ENCODE data around the gene NR2C2. TPM values are rescaled to one million over a fixed set of nuclear protein-coding genes. Genes with fewer than 3 reads are reported as not detected.
A peak's percentile ranks its signal among the peaks of the same experiment; 100 is the strongest.

The NR2C2 gene
- total RNA-seq, 1 donor from 2014 or later: 15.0 TPM

GRCh38 chr3:14925729-14926591, 21.4 kb upstream of the NR2C2 start:
- H3K36me3 ChIP-seq (ENCODE audit: control insufficient read depth, insufficient read depth, low read length): no peaks in the 10 kb centered on the region
- H3K4me3 ChIP-seq (ENCODE audit: low read depth, low read length): no peak overlapping the region
- DNase-seq (ENCODE audit: low read depth) (peak; percentile 67), FAIRE-seq (no peak)
- TF ChIP-seq CTCF (IDR thresholded peaks at IDR 0.05; ENCODE audit: insufficient read depth, low read length, severe bottlenecking): peak; percentile 86
- no peaks in the 10 kb centered on the region for H3K27me3 ChIP-seq (ENCODE audit: control insufficient read depth, insufficient read depth, low read length)

- FAIRE-seq: no peak
- no peak for TF ChIP-seq CTCF (IDR thresholded peaks at IDR 0.05; ENCODE audit: insufficient read depth, low read length, severe bottlenecking)
- Histone ChIP-seq H3K27me3 (ENCODE audit: control insufficient read depth, insufficient read depth, low read length) (no peaks in the 10 kb centered on the region), H3K36me3 (ENCODE audit: control insufficient read depth, insufficient read depth, low read length) (no peaks in the 10 kb centered on the region), H3K4me3 (ENCODE audit: low read depth, low read length) (no peak overlapping the region)
- no peak for DNase-seq (ENCODE audit: low read depth)
Observed at GRCh38 chr3:14926592-14926991, 20.8 kb upstream of the NR2C2 start.

GRCh38 chr3:14927308-14927707, 20.1 kb upstream of the NR2C2 start:
- no peak for DNase-seq (ENCODE audit: low read depth)
- no peak for TF ChIP-seq CTCF (IDR thresholded peaks at IDR 0.05; ENCODE audit: insufficient read depth, low read length, severe bottlenecking)
- no peak overlapping the region for H3K4me3 ChIP-seq (ENCODE audit: low read depth, low read length)
- H3K27me3 ChIP-seq (ENCODE audit: control insufficient read depth, insufficient read depth, low read length): no peaks in the 10 kb centered on the region
- no peaks in the 10 kb centered on the region for H3K36me3 ChIP-seq (ENCODE audit: control insufficient read depth, insufficient read depth, low read length)
- FAIRE-seq: no peak

GRCh38 chr3:14929310-14930074, 17.9 kb upstream of the NR2C2 start:
- TF ChIP-seq CTCF (IDR thresholded peaks at IDR 0.05; ENCODE audit: insufficient read depth, low read length, severe bottlenecking): no peak
- Histone ChIP-seq H3K36me3 (ENCODE audit: control insufficient read depth, insufficient read depth, low read length) (no peaks in the 10 kb centered on the region), H3K27me3 (ENCODE audit: control insufficient read depth, insufficient read depth, low read length) (no peaks in the 10 kb centered on the region), H3K4me3 (ENCODE audit: low read depth, low read length) (no peak overlapping the region)
- FAIRE-seq: no peak
- no peak for DNase-seq (ENCODE audit: low read depth)

GRCh38 chr3:14933820-14934425, 13.5 kb upstream of the NR2C2 start:
- no peaks in the 10 kb centered on the region for H3K36me3 ChIP-seq (ENCODE audit: control insufficient read depth, insufficient read depth, low read length)
- no peak for TF ChIP-seq CTCF (IDR thresholded peaks at IDR 0.05; ENCODE audit: insufficient read depth, low read length, severe bottlenecking)
- no peak for FAIRE-seq

More at GRCh38 chr3:14933820-14934425, 13.5 kb upstream of the NR2C2 start:
- no peak overlapping the region for H3K4me3 ChIP-seq (ENCODE audit: low read depth, low read length)
- no peaks in the 10 kb centered on the region for H3K27me3 ChIP-seq (ENCODE audit: control insufficient read depth, insufficient read depth, low read length)
- DNase-seq (ENCODE audit: low read depth): no peak

Measured in bronchial epithelial cell (primary cell).